AG20443 (cell line): ENCODE results near the gene GMDS.

Experiments
- DNase-seq: peaks from one replicate; pipeline ENCODE4 v3.0.0; 2012; ENCODE audit warnings: low spot score, mixed read lengths

GMDS gene

DNA sequence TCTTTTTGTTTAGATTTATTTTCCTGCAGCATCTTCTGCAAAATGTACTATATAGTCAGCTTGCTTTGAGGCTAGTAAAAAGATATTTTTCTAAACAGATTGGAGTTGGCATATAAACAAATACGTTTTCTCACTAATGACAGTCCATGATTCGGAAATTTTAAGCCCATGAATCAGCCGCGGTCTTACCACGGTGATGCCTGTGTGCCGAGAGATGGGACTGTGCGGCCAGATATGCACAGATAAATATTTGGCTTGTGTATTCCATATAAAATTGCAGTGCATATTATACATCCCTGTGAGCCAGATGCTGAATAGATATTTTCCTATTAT lies 632.5 kb downstream of the GMDS start:
- peak; percentile 54 for DNase-seq

DNA sequence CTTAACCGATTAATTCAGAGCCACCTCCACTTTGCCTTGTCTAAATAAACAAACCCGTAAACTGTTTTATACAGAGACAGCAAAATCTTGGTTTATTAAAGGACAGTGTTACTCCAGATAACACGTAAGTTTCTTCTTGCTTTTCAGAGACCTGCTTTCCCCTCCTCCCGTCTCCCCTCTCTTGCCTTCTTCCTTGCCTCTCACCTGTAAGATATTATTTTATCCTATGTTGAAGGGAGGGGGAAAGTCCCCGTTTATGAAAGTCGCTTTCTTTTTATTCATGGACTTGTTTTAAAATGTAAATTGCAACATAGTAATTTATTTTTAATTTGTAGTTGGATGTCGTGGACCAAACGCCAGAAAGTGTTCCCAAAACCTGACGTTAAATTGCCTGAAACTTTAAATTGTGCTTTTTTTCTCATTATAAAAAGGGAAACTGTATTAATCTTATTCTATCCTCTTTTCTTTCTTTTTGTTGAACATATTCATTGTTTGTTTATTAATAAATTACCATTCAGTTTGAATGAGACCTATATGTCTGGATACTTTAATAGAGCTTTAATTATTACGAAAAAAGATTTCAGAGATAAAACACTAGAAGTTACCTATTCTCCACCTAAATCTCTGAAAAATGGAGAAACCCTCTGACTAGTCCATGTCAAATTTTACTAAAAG lies 633.0 kb downstream of the GMDS start:
- no peak for DNase-seq

DNA sequence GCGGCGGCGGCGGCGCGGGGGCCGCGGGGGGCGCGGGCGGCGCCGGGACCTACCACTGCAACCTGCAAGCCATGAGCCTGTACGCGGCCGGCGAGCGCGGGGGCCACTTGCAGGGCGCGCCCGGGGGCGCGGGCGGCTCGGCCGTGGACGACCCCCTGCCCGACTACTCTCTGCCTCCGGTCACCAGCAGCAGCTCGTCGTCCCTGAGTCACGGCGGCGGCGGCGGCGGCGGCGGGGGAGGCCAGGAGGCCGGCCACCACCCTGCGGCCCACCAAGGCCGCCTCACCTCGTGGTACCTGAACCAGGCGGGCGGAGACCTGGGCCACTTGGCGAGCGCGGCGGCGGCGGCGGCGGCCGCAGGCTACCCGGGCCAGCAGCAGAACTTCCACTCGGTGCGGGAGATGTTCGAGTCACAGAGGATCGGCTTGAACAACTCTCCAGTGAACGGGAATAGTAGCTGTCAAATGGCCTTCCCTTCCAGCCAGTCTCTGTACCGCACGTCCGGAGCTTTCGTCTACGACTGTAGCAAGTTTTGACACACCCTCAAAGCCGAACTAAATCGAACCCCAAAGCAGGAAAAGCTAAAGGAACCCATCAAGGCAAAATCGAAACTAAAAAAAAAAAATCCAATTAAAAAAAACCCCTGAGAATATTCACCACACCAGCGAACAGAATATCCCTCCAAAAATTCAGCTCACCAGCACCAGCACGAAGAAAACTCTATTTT lies 633.7 kb downstream of the GMDS start:
- no peak for DNase-seq

DNA sequence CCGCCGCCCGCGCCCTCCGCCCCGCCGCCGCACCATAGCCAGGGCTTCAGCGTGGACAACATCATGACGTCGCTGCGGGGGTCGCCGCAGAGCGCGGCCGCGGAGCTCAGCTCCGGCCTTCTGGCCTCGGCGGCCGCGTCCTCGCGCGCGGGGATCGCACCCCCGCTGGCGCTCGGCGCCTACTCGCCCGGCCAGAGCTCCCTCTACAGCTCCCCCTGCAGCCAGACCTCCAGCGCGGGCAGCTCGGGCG lies 634.2 kb downstream of the GMDS start:
- peak; percentile 80 for DNase-seq

DNA sequence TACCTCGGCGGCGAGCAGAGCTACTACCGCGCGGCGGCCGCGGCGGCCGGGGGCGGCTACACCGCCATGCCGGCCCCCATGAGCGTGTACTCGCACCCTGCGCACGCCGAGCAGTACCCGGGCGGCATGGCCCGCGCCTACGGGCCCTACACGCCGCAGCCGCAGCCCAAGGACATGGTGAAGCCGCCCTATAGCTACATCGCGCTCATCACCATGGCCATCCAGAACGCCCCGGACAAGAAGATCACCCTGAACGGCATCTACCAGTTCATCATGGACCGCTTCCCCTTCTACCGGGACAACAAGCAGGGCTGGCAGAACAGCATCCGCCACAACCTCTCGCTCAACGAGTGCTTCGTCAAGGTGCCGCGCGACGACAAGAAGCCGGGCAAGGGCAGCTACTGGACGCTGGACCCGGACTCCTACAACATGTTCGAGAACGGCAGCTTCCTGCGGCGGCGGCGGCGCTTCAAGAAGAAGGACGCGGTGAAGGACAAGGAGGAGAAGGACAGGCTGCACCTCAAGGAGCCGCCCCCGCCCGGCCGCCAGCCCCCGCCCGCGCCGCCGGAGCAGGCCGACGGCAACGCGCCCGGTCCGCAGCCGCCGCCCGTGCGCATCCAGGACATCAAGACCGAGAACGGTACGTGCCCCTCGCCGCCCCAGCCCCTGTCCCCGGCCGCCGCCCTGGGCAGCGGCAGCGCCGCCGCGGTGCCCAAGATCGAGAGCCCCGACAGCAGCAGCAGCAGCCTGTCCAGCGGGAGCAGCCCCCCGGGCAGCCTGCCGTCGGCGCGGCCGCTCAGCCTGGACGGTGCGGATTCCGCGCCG lies 634.7 kb downstream of the GMDS start:
- no peak for DNase-seq

DNA sequence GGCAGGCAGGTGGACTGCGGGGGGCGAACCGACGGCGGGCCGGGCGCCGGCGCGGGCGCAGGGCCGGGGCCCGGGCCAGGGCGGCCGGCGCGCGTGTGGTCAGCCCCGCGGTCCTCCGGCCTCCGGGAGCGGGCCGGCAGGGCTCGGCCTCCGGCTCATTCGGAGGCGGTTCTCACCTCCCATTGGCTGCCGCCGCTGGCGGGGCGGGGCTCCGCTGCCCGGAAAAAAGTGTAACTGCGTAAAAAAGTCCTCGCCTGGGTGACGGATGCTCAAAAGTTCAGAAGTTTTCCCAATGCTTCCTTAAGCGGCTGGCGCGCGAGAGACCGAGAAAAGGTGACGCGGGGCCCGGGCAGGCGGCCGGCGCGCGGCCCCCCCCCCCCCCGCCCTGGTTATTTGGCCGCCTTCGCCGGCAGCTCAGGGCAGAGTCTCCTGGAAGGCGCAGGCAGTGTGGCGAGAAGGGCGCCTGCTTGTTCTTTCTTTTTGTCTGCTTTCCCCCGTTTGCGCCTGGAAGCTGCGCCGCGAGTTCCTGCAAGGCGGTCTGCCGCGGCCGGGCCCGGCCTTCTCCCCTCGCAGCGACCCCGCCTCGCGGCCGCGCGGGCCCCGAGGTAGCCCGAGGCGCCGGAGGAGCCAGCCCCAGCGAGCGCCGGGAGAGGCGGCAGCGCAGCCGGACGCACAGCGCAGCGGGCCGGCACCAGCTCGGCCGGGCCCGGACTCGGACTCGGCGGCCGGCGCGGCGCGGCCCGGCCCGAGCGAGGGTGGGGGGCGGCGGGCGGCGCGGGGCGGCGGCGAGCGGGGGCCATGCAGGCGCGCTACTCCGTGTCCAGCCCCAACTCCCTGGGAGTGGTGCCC lies 635.5 kb downstream of the GMDS start, which contains the start of gene FOXC1:
Gene FOXC1 (plus strand): TSS at position 268 of the 849 bp plus-strand sequence. CDS start 531 bp downstream, at position 799.
- peak; percentile 98 for DNase-seq

DNA sequence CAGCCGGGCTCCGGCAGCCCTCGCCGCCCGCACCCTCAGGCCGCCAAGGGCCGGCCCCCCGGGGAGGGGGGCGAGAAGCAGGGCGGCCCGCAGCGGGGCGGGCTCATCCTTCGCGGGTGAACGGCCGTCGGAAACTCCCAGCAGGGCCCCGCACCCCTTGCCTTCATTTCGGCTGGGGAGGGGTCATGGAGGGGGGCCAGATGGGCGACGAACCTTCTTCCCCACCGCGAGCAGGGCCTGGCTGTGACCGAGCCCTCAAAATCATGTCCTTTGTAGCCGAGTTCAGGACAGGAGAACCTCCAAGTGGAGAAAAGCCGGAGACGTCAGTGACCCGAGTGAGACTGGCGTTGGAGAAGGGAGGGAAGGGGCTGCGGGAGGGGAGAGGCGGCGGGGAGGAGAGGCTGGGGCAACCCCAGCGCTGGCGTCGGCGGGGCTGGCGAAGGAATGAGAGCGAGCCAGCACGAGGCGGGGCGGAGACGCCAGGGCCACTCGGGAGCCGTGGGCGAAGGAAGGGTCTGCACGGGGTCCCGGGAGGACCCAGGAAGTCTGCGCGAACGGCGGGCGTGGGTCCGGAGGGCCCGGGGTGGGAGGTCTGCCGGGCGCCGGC lies 636.3 kb downstream of the GMDS start:
- peak; percentile 36 for DNase-seq

DNA sequence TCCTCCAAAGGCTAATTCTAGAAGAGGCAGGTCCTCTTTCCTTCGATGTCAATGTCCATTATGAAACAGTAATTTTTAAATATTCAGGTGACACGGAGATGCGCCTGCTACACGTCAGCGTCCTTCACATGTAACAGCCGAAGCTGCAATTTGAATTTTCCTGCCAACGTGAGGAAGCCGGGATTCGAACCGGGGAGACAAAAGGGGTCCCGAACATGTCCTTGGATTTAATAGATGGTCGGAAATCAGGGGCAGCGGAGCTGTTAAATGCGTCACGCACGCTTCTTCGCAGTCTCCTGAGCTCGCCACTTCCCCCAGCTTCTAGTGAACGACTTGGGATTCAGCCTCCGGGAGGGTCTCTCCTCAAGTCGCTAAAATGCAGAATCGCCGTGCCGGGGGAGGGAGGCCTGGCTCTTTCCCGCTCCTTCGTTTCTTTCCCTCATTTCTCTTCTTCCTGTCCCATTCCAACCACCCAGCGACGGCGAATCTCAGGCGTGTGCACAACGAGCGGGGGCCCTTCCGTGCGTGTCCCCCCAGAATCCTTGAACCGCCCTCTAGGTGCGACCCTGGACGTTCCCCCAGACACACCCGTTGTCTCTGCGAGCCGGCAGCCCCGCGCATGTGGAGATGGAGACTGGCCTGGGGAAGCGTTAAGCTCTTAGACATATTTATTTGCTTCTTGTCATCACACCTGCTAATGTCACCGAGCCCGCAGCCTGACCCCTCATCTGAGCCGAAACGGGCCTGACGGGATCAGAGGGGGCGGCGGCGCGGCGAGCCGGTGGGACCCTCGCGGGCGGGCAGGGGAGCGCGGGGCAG lies 637.0 kb downstream of the GMDS start:
- no peak for DNase-seq

DNA sequence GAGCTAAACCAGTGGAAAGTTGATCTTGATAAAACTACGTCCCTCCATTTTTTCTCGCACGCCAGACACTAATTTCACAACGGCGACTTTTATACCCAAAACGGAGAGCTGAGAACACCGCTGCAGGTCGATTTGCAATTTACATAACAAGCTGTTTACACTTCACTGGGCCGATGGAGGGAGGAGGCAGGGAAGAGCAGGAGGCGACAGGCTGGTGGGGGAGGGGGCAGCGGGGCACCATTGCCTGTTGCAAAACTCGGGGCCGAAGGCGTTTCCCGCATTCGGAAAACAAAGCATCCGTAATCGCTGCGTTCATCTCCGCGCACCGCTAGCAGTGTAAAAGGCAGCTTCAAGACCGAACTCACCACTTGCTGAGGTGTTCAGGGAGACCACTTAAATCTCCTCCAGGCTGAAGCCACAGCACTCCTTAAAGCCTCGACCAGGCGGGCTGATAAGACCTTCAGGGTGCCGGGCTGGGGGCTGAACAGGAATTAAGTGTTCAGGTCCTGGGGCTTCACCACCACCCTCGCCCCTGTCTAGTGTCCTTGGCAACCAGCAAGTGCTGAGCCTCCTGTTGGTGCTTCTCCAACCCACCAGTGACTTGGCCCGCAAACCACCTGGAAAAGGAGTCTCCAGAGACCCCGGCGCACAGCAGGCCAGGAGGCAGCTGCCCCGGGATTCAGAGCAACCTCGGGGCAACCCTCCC lies 637.7 kb downstream of the GMDS start:
- DNase-seq, result no peak

DNA sequence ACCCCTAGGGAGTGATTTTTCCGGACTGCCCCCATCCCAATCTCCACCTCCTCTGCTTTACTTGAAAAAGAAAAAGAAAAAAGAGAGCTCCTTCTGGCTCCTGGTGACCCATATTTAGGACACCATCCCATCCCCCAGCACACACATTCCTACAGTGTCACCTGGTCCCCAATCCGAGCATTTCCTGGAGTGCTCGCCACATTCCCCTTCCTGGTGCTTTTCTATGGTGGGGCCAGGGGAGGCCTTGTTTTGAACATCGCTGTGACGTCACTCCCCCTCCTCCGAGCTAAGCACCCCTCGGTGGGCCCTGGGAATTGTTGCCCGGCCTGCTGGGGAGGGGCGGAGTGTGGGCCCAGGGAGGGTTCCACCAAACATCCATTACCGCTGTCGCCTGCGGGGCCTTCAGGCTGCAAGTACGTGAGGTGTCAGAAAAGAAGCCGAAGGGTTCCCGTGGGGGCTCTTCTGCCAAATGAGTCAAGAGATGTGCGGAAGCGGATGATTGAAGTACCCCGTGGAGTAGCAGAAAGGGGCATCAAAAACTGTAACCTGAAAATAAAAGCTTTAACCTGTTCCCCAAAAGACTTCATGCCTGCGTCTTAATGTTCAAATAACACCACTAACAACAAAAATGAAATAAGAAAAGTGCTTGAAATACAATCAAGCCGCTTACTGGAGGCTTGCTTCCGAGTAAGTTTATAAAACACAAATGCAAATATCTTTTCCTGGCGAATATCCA lies 638.5 kb downstream of the GMDS start:
- no peak for DNase-seq

DNA sequence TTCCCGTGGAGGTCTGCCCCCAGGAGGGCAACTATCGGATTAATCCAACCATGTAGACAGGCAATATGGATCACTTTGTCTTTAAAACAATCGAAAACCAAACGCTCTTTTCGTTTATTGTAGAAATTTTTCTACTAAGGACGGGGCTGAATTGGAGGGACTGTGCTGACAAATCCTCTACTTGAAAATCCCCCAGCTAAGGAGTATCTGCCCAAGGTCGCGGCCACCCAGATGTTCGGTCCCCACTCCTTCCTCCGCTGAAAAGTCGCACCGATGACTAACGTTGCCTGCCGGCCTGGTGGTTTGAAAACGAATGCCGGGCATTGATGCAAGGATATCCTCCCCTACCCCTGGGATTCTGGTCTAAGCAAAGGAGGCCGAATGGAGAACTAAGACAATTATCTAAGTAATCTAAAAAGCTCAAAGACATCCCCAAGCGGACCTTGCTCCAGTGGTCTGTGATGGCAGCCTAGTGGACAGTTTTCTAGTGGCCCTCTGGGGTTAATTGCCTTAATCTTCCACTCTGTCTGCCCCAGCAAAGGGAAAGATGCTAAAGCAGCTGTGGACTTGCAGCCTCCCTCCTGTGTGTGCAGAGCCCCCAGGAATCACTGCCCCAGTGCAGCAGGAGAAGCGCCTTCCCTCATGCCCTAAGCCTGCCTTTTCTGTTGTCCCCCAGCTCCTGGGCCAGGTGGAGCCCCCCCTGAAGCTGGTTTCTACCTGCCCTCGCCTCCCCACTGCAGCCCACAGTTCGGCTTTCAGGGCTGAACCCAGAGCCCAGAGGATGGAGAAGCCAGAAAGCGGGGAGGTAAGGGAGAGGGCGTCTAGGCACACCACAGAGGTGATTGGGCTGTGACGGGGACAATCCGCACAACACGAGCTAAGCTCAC lies 639.3 kb downstream of the GMDS start:
- peak; percentile 37 for DNase-seq

DNA sequence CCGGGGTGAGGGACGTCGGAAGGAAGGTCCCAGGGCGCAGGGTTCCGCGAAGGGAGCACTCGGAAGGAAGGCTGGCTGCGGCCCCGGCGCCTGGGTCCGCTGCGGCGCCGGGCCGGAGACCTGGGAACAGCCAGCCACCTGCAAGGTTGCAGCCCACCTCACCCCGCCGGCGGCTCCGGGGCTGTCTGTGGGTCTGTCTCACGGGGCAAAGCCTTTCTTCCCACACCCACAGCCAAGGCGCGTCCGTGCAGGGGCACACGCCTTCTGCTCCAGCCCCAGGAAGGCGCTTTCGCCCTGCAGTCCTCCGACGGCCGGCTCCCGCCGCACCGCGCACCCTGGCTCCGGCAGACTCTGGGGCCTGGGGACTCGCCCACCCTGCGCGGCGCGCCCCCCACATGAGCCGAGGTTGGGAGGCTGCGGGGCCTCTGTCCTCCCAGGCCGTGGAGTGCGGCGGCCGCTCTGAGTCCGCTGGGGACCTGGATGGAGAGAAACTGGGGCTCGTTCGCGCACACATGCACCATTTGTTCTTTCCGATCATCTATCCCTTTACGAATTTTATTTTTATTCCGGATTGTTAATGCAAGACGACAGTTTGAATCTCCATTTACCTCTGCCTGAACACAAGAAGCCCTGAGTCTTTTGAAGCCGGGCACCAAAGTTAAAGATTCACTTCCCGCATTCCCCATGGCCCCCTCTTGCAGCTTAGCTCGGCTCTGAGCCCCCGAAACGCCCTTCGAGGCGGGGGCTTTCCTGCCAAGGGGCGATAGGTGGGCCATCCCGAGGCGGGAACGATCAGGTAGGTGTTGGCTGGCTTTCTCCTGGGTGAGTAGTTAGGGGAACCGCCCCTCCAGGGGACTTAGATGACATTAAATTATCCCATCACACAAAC lies 640.2 kb downstream of the GMDS start:
- DNase-seq, result no peak

DNA sequence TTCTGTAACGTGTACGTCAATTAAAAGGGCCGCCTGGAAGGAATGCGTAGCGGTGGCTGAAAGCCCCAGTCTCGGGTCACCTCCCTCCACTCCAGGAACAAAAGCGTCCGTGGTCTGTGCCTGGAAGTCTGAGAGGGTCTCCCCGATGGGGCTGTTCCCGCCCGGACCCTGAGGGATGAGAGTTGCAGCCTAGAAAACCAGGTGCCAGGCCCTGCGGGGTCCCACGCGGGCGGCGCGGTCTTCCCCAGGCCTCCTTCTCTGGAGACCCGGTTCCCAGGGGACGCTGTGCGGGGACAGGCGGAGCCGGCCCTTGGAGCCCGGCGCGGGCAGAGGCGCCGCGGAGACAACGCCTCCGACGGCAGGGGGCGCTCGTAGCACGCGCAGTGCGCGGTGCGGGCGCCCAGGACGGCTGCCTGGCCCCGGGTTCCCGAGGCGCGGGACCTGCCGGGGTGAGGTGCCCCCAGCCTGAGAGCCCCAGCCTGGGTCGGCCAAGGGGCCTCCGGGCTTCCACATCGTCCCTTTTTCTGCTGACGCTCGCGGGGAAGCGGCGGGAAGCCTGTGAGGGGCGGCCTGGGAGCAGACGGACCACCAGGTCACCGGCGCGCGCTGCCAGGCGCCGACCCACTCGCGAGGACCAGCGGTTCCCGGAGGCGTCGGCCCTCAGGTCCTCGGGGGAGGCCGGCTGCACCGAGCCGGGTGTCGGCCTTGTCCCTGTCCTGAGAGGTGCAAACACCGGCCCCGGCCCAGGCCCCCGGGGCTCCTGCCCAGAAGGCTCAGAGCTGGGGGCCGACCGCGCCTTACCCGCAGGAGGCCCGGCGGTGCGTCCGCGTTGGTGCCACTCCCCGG lies 641.0 kb downstream of the GMDS start:
- DNase-seq, result peak; percentile 89

DNA sequence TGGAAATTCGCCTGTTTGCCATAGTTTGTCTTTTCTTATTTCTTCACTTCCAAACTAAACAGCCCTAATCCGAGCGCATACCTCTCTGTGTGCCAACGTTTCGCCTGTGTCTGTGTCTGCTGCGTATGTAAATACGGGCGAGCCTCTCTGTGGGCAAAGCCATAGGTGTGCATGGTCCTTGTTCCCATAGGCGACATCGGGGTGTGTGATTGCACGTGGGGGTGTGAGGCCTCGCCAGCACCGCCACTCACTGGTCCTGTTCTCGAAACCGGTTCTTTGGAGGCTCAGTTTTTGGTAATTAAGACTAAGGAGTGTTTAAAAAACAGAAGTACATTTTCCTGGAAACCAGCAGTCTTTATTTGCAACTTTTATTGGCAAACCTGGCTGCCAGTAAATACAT lies 641.7 kb downstream of the GMDS start:
- no peak for DNase-seq

DNA sequence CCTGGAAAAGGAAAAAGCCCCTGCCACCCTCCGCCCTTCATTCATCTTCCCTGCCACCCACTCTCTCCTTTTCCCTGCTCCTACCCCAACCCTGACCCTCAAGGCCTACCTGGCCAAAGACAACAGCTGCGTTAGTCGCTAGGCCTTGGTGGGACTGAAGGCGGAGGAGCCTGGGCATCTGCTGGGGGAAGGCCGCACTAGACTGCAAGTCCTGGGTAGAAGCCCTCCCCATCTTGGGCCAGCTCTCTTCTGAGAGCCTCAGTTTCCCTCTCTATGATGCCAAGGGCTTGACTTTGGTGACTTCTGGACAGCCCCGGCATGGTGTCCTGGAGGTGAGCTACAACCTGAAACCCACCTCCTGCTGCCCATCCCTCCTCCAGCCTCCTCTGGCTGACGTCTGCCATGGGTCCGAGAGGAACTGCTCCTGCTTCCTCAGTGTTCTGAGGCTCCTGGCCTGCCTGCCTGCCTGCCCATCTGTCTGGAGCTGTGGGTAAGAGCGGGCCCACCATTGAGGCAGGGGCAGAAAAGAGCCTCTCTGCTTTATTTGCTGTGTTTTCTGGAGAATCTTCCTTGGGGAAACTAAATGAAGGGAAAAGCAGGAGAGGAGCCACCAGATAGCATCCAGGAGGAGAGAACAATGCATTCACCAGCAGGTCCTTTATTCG lies 643.2 kb downstream of the GMDS start:
- no peak for DNase-seq
